PC-9 (cell line): Measurements from ENCODE around the gene PALMD. TPM values are rescaled to one million over a fixed set of nuclear protein-coding genes. Genes with fewer than 3 reads are reported as not detected.

Experiments used
- BruUV-seq: library from RNA; stranded (reverse); fragments of 400-500 nt; replicated peaks from 2 replicates; lab custom pipeline; 2021; lab: Mats Ljungman, UMichigan
- CTCF ChIA-PET: fragments of 300-600 bp; sonication (Branson Sonifier 250); formaldehyde crosslinking; loops from one replicate; lab custom pipeline; 2022; ENCODE audit warnings: antibody characterized with exemption; lab: Charles Lee
- POLR2A ChIA-PET: fragments of 300-600 bp; sonication (Branson Sonifier 250); formaldehyde crosslinking; loops from one replicate; lab custom pipeline; 2022; ENCODE audit warnings: antibody characterized with exemption; ENCODE audit not compliant: unreplicated experiment; lab: Charles Lee
- DNase-seq, 2 experiments: peaks; one replicate each; pipeline versions ENCODE4 v3.0.0 to v3.0.0-alpha.2; 2015 to 2022; ENCODE audit warnings: mixed read lengths in 1 of 2
- H2AFZ ChIP-seq: fragments of 200-600 bp; sonication (generic); 2 replicates; pipeline ENCODE4 v1.8.1; 2017; ENCODE audit warnings: antibody characterized with exemption
- H3F3A ChIP-seq: fragments of 200-600 bp; sonication (generic); 2 replicates; pipeline ENCODE4 v1.8.1; 2017; ENCODE audit warnings: antibody characterized with exemption, mild to moderate bottlenecking, low read depth; ENCODE audit not compliant: insufficient read depth
- H3K27ac ChIP-seq: fragments of 200-600 bp; sonication (generic); 2 replicates; pipeline ENCODE4 v1.6.1; 2016; ENCODE audit warnings: mixed run types
- H3K27me3 ChIP-seq: fragments of 200-600 bp; sonication (generic); 2 replicates; pipeline ENCODE4 v1.6.1; 2016; ENCODE audit warnings: low read depth, mixed run types; ENCODE audit not compliant: insufficient read depth
- H3K36me3 ChIP-seq: fragments of 200-600 bp; sonication (generic); 2 replicates; pipeline ENCODE4 v1.6.1; 2016; ENCODE audit warnings: low read depth, mixed run types
- H3K4me1 ChIP-seq: fragments of 200-600 bp; sonication (generic); replicated peaks from 2 replicates; pipeline ENCODE4 v1.6.1; 2016; ENCODE audit warnings: mixed run types; ENCODE audit not compliant: insufficient read depth
- H3K4me2 ChIP-seq: fragments of 200-600 bp; sonication (generic); 2 replicates; pipeline ENCODE4 v1.6.1; 2017; ENCODE audit warnings: mixed run types
- H3K4me3 ChIP-seq: fragments of 200-600 bp; sonication (generic); 2 replicates; pipeline ENCODE4 v1.6.1; 2016; ENCODE audit warnings: mixed run types
- H3K79me2 ChIP-seq: fragments of 200-600 bp; sonication (generic); 2 replicates; pipeline ENCODE4 v1.6.1; 2017; ENCODE audit warnings: low read depth, mixed run types
- H3K9me2 ChIP-seq: fragments of 200-600 bp; sonication (generic); 2 replicates; pipeline ENCODE4 v1.8.1; 2017; ENCODE audit warnings: mild to moderate bottlenecking; ENCODE audit not compliant: insufficient read depth
- H3K9me3 ChIP-seq: fragments of 200-600 bp; sonication (generic); 2 replicates; pipeline ENCODE4 v1.8.1; 2016; ENCODE audit warnings: low read depth; ENCODE audit not compliant: insufficient read depth
- H4K20me1 ChIP-seq: fragments of 200-600 bp; sonication (generic); 2 replicates; pipeline ENCODE4 v1.8.1; 2017; ENCODE audit not compliant: insufficient read depth
- EZH2 ChIP-seq: fragments of 200-600 bp; sonication (generic); IDR thresholded peaks from 2 replicates; pipeline ENCODE4 v1.8.0; 2017; ENCODE audit warnings: antibody characterized with exemption, low read depth
- intact Hi-C: fragments of 100-400 bp; cut with micrococcal nuclease; formaldehyde crosslinking; loops from one replicate; pipeline ENCODE4 v1.10.0; 2022; ENCODE audit not compliant: unreplicated experiment
- total RNA-seq: library from RNA; stranded (reverse); gene quantifications from 2 replicates; pipeline ENCODE4 v1.2.3, GENCODE V29; 2021
- TF ChIP-seq, protein P1 (sequence below): fragments of 200-600 bp; sonication (generic); conservative IDR thresholded peaks from 2 replicates; pipeline ENCODE4 v1.6.1; 2017; ENCODE audit warnings: mixed run types, antibody characterized with exemption, mild to moderate bottlenecking, moderate library complexity

PALMD gene
- total RNA-seq, 1 experiment from 2014 or later, result 0.68 TPM

- DNase-seq, result no peak
- H3K4me3 ChIP-seq, result no peak overlapping the region
- H3K27me3 ChIP-seq, result no peaks in the 10 kb centered on the region
- no peak overlapping the region for H3K4me2 ChIP-seq
- TF ChIP-seq, protein P1, sequence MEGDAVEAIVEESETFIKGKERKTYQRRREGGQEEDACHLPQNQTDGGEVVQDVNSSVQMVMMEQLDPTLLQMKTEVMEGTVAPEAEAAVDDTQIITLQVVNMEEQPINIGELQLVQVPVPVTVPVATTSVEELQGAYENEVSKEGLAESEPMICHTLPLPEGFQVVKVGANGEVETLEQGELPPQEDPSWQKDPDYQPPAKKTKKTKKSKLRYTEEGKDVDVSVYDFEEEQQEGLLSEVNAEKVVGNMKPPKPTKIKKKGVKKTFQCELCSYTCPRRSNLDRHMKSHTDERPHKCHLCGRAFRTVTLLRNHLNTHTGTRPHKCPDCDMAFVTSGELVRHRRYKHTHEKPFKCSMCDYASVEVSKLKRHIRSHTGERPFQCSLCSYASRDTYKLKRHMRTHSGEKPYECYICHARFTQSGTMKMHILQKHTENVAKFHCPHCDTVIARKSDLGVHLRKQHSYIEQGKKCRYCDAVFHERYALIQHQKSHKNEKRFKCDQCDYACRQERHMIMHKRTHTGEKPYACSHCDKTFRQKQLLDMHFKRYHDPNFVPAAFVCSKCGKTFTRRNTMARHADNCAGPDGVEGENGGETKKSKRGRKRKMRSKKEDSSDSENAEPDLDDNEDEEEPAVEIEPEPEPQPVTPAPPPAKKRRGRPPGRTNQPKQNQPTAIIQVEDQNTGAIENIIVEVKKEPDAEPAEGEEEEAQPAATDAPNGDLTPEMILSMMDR, result no peak
- TF ChIP-seq EZH2, result no peak
- no TSS peak for BruUV-seq
- H3K79me2 ChIP-seq, result no peaks in the 10 kb centered on the region
- no peak overlapping the region for H3K27ac ChIP-seq
- ChIA-PET POLR2A (interaction anchor here (0.5 kb wide), 1 partner anchor 273 kb away, joined by 4 read pairs; no protein-coding TSS in a partner anchor), CTCF (no interaction called here)
- no peaks in the 10 kb centered on the region for H3K36me3 ChIP-seq
- no peaks in the 10 kb centered on the region for H4K20me1 ChIP-seq
- intact Hi-C loops, result no loop called here
- no peaks in the 10 kb centered on the region for H3K9me3 ChIP-seq
- no peak overlapping the region for H2AFZ ChIP-seq
- 0 out of 2 replicates have a peak, but pooled peaks cover under 1% of the 10 kb centered on the region for H3K9me2 ChIP-seq
- no peaks in the 10 kb centered on the region for H3K4me1 ChIP-seq
- no peaks in the 10 kb centered on the region for H3F3A ChIP-seq
Measured at GRCh38 chr1:99635664-99636063, 10.2 kb upstream of the PALMD start.

GRCh38 chr1:99636647-99637175 lies 9.2 kb upstream of the PALMD start:
- Histone ChIP-seq H3F3A (no peaks in the 10 kb centered on the region), H3K4me2 (no peak overlapping the region), H3K9me2 (0 out of 2 replicates have a peak, but pooled peaks cover 4% of the 10 kb centered on the region), H3K79me2 (no peaks in the 10 kb centered on the region), H3K9me3 (no peaks in the 10 kb centered on the region), H3K4me1 (no peaks in the 10 kb centered on the region), H3K4me3 (no peak overlapping the region), H3K27ac (no peak overlapping the region), H3K27me3 (no peaks in the 10 kb centered on the region), H2AFZ (no peak overlapping the region), H4K20me1 (no peaks in the 10 kb centered on the region), H3K36me3 (no peaks in the 10 kb centered on the region)
- DNase-seq, result no peak
- intact Hi-C loops, result no loop called here
- BruUV-seq, result no TSS peak
- CTCF ChIA-PET, result no interaction called here
- POLR2A ChIA-PET, result no interaction called here
- no peak for TF ChIP-seq EZH2
- TF ChIP-seq, protein P1, result no peak

- no peak overlapping the region for H3K27ac ChIP-seq
- ChIA-PET CTCF (interaction anchor here (0.6 kb wide), 1 partner anchor 55 kb away, joined by 3 read pairs; no protein-coding TSS in a partner anchor), POLR2A (no interaction called here)
- H3K9me2 ChIP-seq, result 0 out of 2 replicates have a peak, but pooled peaks cover 4% of the 10 kb centered on the region
- H3K4me1 ChIP-seq, result no peaks in the 10 kb centered on the region; the same call in 1 of the 2 replicates
- no peaks in the 10 kb centered on the region for H3K36me3 ChIP-seq
- no peak for DNase-seq
- H3F3A ChIP-seq, result no peaks in the 10 kb centered on the region
- H2AFZ ChIP-seq, result no peak overlapping the region
- H3K79me2 ChIP-seq, result no peaks in the 10 kb centered on the region
- no peak overlapping the region for H3K4me3 ChIP-seq
- no peak overlapping the region for H3K4me2 ChIP-seq
- BruUV-seq, result no TSS peak
- H4K20me1 ChIP-seq, result no peaks in the 10 kb centered on the region
- TF ChIP-seq, protein P1, result no peak
- H3K27me3 ChIP-seq, result no peaks in the 10 kb centered on the region
- H3K9me3 ChIP-seq, result 0 out of 2 replicates have a peak, but pooled peaks cover 5% of the 10 kb centered on the region
- intact Hi-C loops, result no loop called here
Measured at GRCh38 chr1:99638853-99639252, 7.1 kb upstream of the PALMD start.
